OCI-LY1 (cell line): ENCODE results near the gene NR6A1.

Experiments used
- H2AFZ ChIP-seq: fragments of 200-600 bp; sonication (generic), shearing (Covaris generic); 2 replicates; pipeline ENCODE4 v1.6.0; 2014; ENCODE audit warnings: antibody characterized with exemption, mild to moderate bottlenecking, low read length
- H3F3A ChIP-seq: fragments of 200-600 bp; sonication (generic), shearing (Covaris generic); 2 replicates; pipeline ENCODE4 v1.6.0; 2014; ENCODE audit warnings: mild to moderate bottlenecking, antibody characterized with exemption, low read length, moderate library complexity; ENCODE audit not compliant: insufficient read depth
- H3K27ac ChIP-seq: fragments of 200-600 bp; sonication (generic); 2 replicates; pipeline ENCODE4 v1.5.1; 2014; ENCODE audit warnings: low read length, mixed run types, mild to moderate bottlenecking, low read depth; ENCODE audit not compliant: poor library complexity, severe bottlenecking
- H3K27me3 ChIP-seq: fragments of 200-600 bp; sonication (generic); 2 replicates; pipeline ENCODE4 v1.6.0; 2014; ENCODE audit warnings: antibody characterized with exemption, mild to moderate bottlenecking, low read length, moderate library complexity; ENCODE audit not compliant: insufficient read depth
- H3K36me3 ChIP-seq: fragments of 200-600 bp; sonication (generic); 2 replicates; pipeline ENCODE4 v1.6.1; 2014; ENCODE audit warnings: mild to moderate bottlenecking, antibody characterized with exemption, low read length, moderate library complexity, mixed read lengths; ENCODE audit not compliant: insufficient read depth
- H3K4me1 ChIP-seq: fragments of 200-600 bp; sonication (generic); 2 replicates; pipeline ENCODE4 v1.5.1; 2014; ENCODE audit warnings: mild to moderate bottlenecking, low read length, moderate library complexity; ENCODE audit not compliant: insufficient read depth, severe bottlenecking
- H3K4me2 ChIP-seq: fragments of 200-600 bp; sonication (generic), shearing (Covaris generic); 2 replicates; pipeline ENCODE4 v1.6.1; 2014; ENCODE audit warnings: low read length
- H3K4me3 ChIP-seq: fragments of 200-600 bp; sonication (generic); 2 replicates; pipeline ENCODE4 v1.5.1; 2014; ENCODE audit warnings: low read length, low read depth, mild to moderate bottlenecking, mixed read lengths; ENCODE audit not compliant: poor library complexity, severe bottlenecking
- H3K79me2 ChIP-seq: fragments of 200-600 bp; shearing (Covaris generic); 2 replicates; pipeline ENCODE4 v1.6.1; 2016; ENCODE audit warnings: mixed run types, low read length, mixed read lengths; ENCODE audit not compliant: insufficient read depth
- H3K9ac ChIP-seq: fragments of 200-600 bp; sonication (generic), shearing (Covaris generic); 2 replicates; pipeline ENCODE4 v1.6.1; 2014; ENCODE audit warnings: mild to moderate bottlenecking, low read length, mixed read lengths
- H3K9me2 ChIP-seq: fragments of 200-600 bp; sonication (generic), shearing (Covaris generic); 2 replicates; pipeline ENCODE4 v1.6.1; 2014; ENCODE audit warnings: low read depth, mild to moderate bottlenecking, low read length, mixed read lengths
- H3K9me3 ChIP-seq: fragments of 200-600 bp; shearing (Covaris generic); 2 replicates; pipeline ENCODE4 v1.6.1; 2014; ENCODE audit warnings: low read length, mixed read lengths
- H4K20me1 ChIP-seq: fragments of 200-600 bp; sonication (generic), shearing (Covaris generic); 2 replicates; pipeline ENCODE4 v1.6.0; 2016; ENCODE audit warnings: mild to moderate bottlenecking, low read length; ENCODE audit not compliant: insufficient read depth
- CTCF ChIP-seq: fragments of 200-600 bp; sonication (generic), shearing (Covaris generic); IDR thresholded peaks from 2 replicates; pipeline ENCODE4 v1.5.1; 2017; ENCODE audit warnings: mild to moderate bottlenecking, antibody characterized with exemption, low read length, moderate library complexity, mixed read lengths
- EZH2 ChIP-seq: fragments of 200-600 bp; sonication (generic), shearing (Covaris generic); IDR thresholded peaks from 2 replicates; pipeline ENCODE4 v1.8.0; 2017; ENCODE audit warnings: borderline replicate concordance, mixed run types, mild to moderate bottlenecking, antibody characterized with exemption, low read length, moderate library complexity, mixed read lengths

The NR6A1 gene

GRCh38 chr9:124749284-124749683 lies 21.8 kb downstream of the NR6A1 start:
- H2AFZ ChIP-seq: no peak overlapping the region
- no peak overlapping the region for H3K4me2 ChIP-seq
- no peak for TF ChIP-seq EZH2
- TF ChIP-seq CTCF: no peak
- no peaks in the 10 kb centered on the region for H4K20me1 ChIP-seq
- no peaks in the 10 kb centered on the region for H3K9me3 ChIP-seq
- H3K4me3 ChIP-seq: no peak overlapping the region
- no peaks in the 10 kb centered on the region for H3K9me2 ChIP-seq
- no peaks in the 10 kb centered on the region for H3K79me2 ChIP-seq
- no peaks in the 10 kb centered on the region for H3F3A ChIP-seq
- no peaks in the 10 kb centered on the region for H3K36me3 ChIP-seq
- H3K27me3 ChIP-seq: no peaks in the 10 kb centered on the region
- no peaks in the 10 kb centered on the region for H3K4me1 ChIP-seq
- H3K27ac ChIP-seq: no peak overlapping the region
- H3K9ac ChIP-seq: no peak overlapping the region

- TF ChIP-seq CTCF (no peak), EZH2 (no peak)
- no peaks in the 10 kb centered on the region for H3K27me3 ChIP-seq
- H3K36me3 ChIP-seq: no peaks in the 10 kb centered on the region
- no peaks in the 10 kb centered on the region for H4K20me1 ChIP-seq
- no peak overlapping the region for H3K4me3 ChIP-seq
- H2AFZ ChIP-seq: no peak overlapping the region
- H3K9ac ChIP-seq: no peak overlapping the region
- H3K79me2 ChIP-seq: no peaks in the 10 kb centered on the region
- H3F3A ChIP-seq: no peaks in the 10 kb centered on the region
- H3K9me3 ChIP-seq: no peaks in the 10 kb centered on the region
- peaks cover 9% of the 10 kb centered on the region for H3K4me1 ChIP-seq
- no peak overlapping the region for H3K27ac ChIP-seq
- no peak overlapping the region for H3K4me2 ChIP-seq
- no peaks in the 10 kb centered on the region for H3K9me2 ChIP-seq
Measured at GRCh38 chr9:124747065-124747464, 24.0 kb downstream of the NR6A1 start.

- Histone ChIP-seq H3K4me3 (no peak overlapping the region), H3K27ac (no peak overlapping the region), H3K9me2 (no peaks in the 10 kb centered on the region), H3K9ac (no peak overlapping the region), H3K79me2 (no peaks in the 10 kb centered on the region), H3K4me1 (peaks cover 9% of the 10 kb centered on the region), H3K36me3 (no peaks in the 10 kb centered on the region), H4K20me1 (no peaks in the 10 kb centered on the region), H3K27me3 (no peaks in the 10 kb centered on the region), H2AFZ (no peak overlapping the region), H3K9me3 (no peaks in the 10 kb centered on the region), H3F3A (no peaks in the 10 kb centered on the region), H3K4me2 (no peak overlapping the region)
- TF ChIP-seq EZH2 (no peak), CTCF (no peak)
Measured at GRCh38 chr9:124743686-124744348, 27.3 kb downstream of the NR6A1 start.
